Transverse colon (tissue), 4 donors: ENCODE data around the gene ILF2. TPM values are rescaled to one million over a fixed set of nuclear protein-coding genes. Genes with fewer than 3 reads are reported as not detected.
A peak's percentile ranks its signal among the peaks of the same experiment; 100 is the strongest.

Source experiments
- DNase-seq: peaks from one replicate; pipeline ENCODE4 v3.0.0-alpha.2; 2019
- H3K27ac ChIP-seq, 4 donors: fragments of 200-600 bp; sonication (generic); 2 replicates each; pipeline ENCODE4 v1.5.1; 2016 to 2018; ENCODE audit warnings: inconsistent platforms in 4 of 4
- H3K27me3 ChIP-seq: fragments of 200-600 bp; sonication (generic); 2 replicates; pipeline ENCODE4 v1.5.1; 2017; ENCODE audit warnings: inconsistent platforms
- H3K36me3 ChIP-seq, 4 donors: fragments of 200-600 bp; sonication (generic); 2 replicates each; pipeline ENCODE4 v1.5.1; 2017 to 2019; ENCODE audit warnings: inconsistent platforms in 4 of 4
- H3K4me1 ChIP-seq, 4 donors: fragments of 200-600 bp; sonication (generic); 2 replicates each; pipeline ENCODE4 v1.5.1; 2017 to 2020; ENCODE audit warnings: inconsistent platforms in 4 of 4
- H3K4me3 ChIP-seq, 4 donors: fragments of 200-600 bp; sonication (generic); 1 replicate in 1 of 4; 2 replicates in 3 of 4; pipeline versions ENCODE4 v1.5.1 to v1.6.1; 2017 to 2019; ENCODE audit warnings: inconsistent platforms in 4 of 4
- H3K9me3 ChIP-seq, 2 donors: fragments of 200-600 bp; sonication (generic); 2 replicates each; pipeline ENCODE4 v1.5.1; 2017 to 2019; ENCODE audit warnings: inconsistent platforms in 2 of 2
- EP300 ChIP-seq: sonication (generic); formaldehyde crosslinking; IDR thresholded peaks from one replicate; pipeline ENCODE4 v1.6.1; 2017; ENCODE audit warnings: antibody characterized with exemption, low read depth
- POLR2A ChIP-seq: fragments of 450-650 bp; IDR thresholded peaks from one replicate; pipeline ENCODE4 v1.6.1; 2016; ENCODE audit warnings: antibody characterized with exemption, mild to moderate bottlenecking, moderate library complexity
- POLR2AphosphoS5 ChIP-seq, 3 donors: sonication (generic); formaldehyde crosslinking; IDR thresholded peaks; one replicate each; pipeline ENCODE4 v1.6.1; 2016; ENCODE audit warnings: antibody characterized with exemption in 3 of 3
- WGBS, 2 donors: methylation state at CpG; one replicate each; pipeline ENCODE4 v1.1.5; 2018; ENCODE audit warnings: low coverage in 1 of 2; 5-methylcytosine and 5-hydroxymethylcytosine counted together
- in situ Hi-C, 4 donors: fragments of 200-750 bp; cut with MboI; loops; one replicate each; pipeline versions ENCODE4 v1.15.0 to v1.15.1; 2017; ENCODE audit warnings: low sequenced_read_pairs in 3 of 4, low pct_ligation_motif_present in 1 of 4, low pct_unique_long_range_greater_than_20kb in 1 of 4
- intact Hi-C: fragments of 100-400 bp; cut with DNase I; formaldehyde crosslinking; loops from one replicate; pipeline ENCODE4 v1.15.1; 2023; ENCODE audit warnings: low total_unique reads
- total RNA-seq, 4 donors: library from RNA; depleted of rRNA; stranded (reverse); fragments of >200 nt; gene quantifications; one replicate each; pipeline ENCODE4 v1.1.0, GENCODE V29; 2016
- TF ChIP-seq, protein P1 (sequence below), 5 experiments: fragments of 200-600 bp in 3 of 5; fragments of 450-650 bp in 2 of 5; sonication (generic) in 3 of 5; IDR thresholded peaks; 1 replicate in 2 of 5; 2 replicates in 3 of 5; pipeline ENCODE4 v1.5.1; 2016 to 2017; ENCODE audit warnings: antibody characterized with exemption in 5 of 5, inconsistent platforms in 3 of 5, mild to moderate bottlenecking in 2 of 5, moderate library complexity in 1 of 5

The ILF2 gene
- total RNA-seq, 4 donors from 2014 or later: 16.5 to 102 (median 66.5) TPM

DNA sequence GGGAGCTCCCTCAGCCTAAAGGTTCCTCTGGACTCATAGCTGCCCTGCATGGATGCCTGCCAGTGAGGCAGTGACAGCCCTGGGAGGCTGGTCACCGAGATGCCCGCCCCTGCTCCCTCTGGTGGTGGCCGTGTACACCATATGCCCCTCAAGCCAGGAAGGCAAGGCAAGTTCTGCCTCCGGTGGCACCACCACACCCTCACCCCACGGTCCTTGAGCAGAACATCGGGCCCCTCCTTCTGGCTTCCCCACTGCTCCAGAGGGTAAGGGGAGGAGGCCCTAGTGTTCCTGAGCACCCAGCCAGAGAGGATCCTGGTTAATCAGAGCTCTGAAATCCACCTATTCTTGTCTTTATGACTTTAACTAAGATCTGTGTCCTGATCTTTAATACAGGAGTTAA lies 53.1 kb downstream of the ILF2 start:
- peak in 1 of 3 donors; percentile 70 for TF ChIP-seq POLR2AphosphoS5 (IDR thresholded peaks at IDR 0.05)
- TF ChIP-seq, protein P1, sequence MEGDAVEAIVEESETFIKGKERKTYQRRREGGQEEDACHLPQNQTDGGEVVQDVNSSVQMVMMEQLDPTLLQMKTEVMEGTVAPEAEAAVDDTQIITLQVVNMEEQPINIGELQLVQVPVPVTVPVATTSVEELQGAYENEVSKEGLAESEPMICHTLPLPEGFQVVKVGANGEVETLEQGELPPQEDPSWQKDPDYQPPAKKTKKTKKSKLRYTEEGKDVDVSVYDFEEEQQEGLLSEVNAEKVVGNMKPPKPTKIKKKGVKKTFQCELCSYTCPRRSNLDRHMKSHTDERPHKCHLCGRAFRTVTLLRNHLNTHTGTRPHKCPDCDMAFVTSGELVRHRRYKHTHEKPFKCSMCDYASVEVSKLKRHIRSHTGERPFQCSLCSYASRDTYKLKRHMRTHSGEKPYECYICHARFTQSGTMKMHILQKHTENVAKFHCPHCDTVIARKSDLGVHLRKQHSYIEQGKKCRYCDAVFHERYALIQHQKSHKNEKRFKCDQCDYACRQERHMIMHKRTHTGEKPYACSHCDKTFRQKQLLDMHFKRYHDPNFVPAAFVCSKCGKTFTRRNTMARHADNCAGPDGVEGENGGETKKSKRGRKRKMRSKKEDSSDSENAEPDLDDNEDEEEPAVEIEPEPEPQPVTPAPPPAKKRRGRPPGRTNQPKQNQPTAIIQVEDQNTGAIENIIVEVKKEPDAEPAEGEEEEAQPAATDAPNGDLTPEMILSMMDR (IDR thresholded peaks at IDR 0.05): peak in 3 of 5 experiments; percentile 52 to 70 (median 65)
- no peak for TF ChIP-seq POLR2A
- no peak for TF ChIP-seq EP300
- Histone ChIP-seq H3K4me3 (no peak overlapping the region), H3K36me3 (no peaks in the 10 kb centered on the region), H3K9me3 (no peaks in the 10 kb centered on the region), H3K27me3 (no peaks in the 10 kb centered on the region), H3K4me1 (peaks cover 24 to 42% (median 28%) of the 10 kb centered on the region in 4 donors), H3K27ac (peak overlapping the region in 3 of 4 donors; percentile 71 to 92 (median 92))
- DNase-seq: peak; percentile 94
- intact Hi-C loops: no loop called here
- 3% methylated on average over 6 of the region's 6 CpGs; no CpG with 5 or more reads in 1 of the 2 donors for WGBS, 2 donors
- in situ Hi-C loops: no loop called here

DNA sequence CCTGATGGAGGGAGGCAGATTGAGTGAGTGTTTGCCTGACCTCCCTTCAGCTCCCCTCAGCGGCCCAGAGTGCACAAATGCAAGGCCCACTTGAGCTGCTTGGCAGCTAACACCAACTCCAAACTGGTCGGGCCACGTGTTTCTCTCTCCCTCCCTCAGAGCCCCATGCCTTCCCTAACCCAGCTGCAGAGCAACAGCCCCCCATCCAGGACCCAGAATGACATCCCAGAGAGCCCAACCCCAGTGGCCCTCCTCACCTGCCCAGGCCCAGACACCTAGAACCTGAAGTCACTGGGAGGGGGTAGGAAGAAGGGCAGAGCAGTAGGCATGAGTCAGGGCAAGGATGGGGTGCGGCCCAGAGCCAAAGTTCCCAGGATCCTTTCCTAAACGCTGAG lies 53.9 kb downstream of the ILF2 start:
- H3K4me3 ChIP-seq: no peak overlapping the region
- intact Hi-C loops: no loop called here
- H3K9me3 ChIP-seq: no peaks in the 10 kb centered on the region
- in situ Hi-C loops: no loop called here
- H3K36me3 ChIP-seq: no peaks in the 10 kb centered on the region
- no peak for TF ChIP-seq POLR2A
- TF ChIP-seq POLR2AphosphoS5 (IDR thresholded peaks at IDR 0.05): no peak
- TF ChIP-seq, protein P1 (IDR thresholded peaks at IDR 0.05): no peak
- no peak for TF ChIP-seq EP300
- H3K4me1 ChIP-seq: peaks cover 24 to 42% (median 28%) of the 10 kb centered on the region in 4 donors
- no peak for DNase-seq
- H3K27me3 ChIP-seq: no peaks in the 10 kb centered on the region
- peak overlapping the region; percentile 71 to 92 (median 90) for H3K27ac ChIP-seq
- WGBS, 2 donors: 55% methylated on average over 5 of the region's 5 CpGs; no CpG with 5 or more reads in 1 of the 2 donors

DNA sequence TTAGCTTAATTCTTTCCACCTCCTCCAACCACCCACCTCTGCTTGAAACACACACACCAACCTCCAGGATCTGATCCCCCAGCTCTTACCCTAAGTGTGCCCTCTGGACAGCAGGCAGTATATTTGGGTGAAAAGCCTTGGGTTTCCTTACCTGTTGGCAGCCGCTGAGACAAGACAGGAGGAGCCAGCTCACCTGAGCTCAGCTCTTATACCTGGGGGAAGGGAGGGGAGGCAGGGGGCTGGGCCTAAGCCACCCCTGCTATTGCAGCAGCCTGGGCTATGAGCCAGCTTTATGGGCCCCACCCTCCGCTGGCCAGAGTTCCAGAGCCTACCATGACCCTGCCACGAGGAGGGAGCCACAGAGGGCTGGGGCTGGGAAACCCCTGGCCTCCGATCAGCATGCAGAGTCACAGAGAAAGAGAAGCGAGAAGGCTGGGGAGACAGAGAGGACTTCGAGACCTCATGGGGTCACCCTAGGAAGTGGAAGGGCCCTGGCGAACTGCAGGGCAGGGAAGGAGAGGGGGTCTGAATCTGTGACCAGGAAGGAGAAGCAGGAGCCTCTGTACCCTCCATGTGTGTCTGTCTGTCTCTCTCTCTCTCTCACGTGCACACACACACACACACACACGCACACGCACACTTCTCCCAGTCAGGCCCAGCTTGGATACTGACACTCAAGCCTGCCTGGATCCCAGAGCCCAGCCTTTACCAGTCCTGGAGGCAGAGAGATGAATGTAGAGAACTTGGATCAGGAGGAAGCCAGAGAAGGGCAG lies 54.5 kb downstream of the ILF2 start, which contains the start of gene S100A14:
Gene S100A14, minus strand, starts transcription at position 182 of the 773 bp plus-strand sequence. CDS start 467 bp downstream, outside the sequence.
- TF ChIP-seq POLR2AphosphoS5 (IDR thresholded peaks at IDR 0.05): peak; percentile 17 to 94 (median 85)
- no peak for TF ChIP-seq EP300
- TF ChIP-seq, protein P1 (IDR thresholded peaks at IDR 0.05): no peak
- peak; percentile 91 for TF ChIP-seq POLR2A
- peak within 1 kb of the TSS in 3 of 4 donors; percentile 25 to 47 (median 33) for H3K4me3 ChIP-seq
- no peaks in the 10 kb centered on the region for H3K9me3 ChIP-seq
- H3K4me1 ChIP-seq: peaks cover 25 to 45% (median 30%) of the 10 kb centered on the region in 4 donors
- whole genome bisulfite sequencing, 2 donors: 45 to 68% methylated on average over 3 to 9 of the region's 10 CpGs
- H3K36me3 ChIP-seq: no peaks in the 10 kb centered on the region
- intact Hi-C loops (no loop called here), in situ Hi-C loops (no loop called here)
- H3K27me3 ChIP-seq: no peaks in the 10 kb centered on the region
- DNase-seq: peak; percentile 94
- H3K27ac ChIP-seq: peak within 1 kb of the TSS; percentile 71 to 92 (median 90)

- no peaks in the 10 kb centered on the region for H3K27me3 ChIP-seq
- peak overlapping the region in 3 of 4 donors; percentile 25 to 47 (median 33) for H3K4me3 ChIP-seq
- TF ChIP-seq, protein P1 (IDR thresholded peaks at IDR 0.05): no peak
- TF ChIP-seq POLR2A (no peak), EP300 (no peak), POLR2AphosphoS5 (IDR thresholded peaks at IDR 0.05) (no peak)
- intact Hi-C loops (no loop called here), in situ Hi-C loops (no loop called here)
- H3K9me3 ChIP-seq: no peaks in the 10 kb centered on the region
- peak overlapping the region; percentile 71 to 92 (median 90) for H3K27ac ChIP-seq
- H3K36me3 ChIP-seq: no peaks in the 10 kb centered on the region
- peaks cover 31 to 54% (median 39%) of the 10 kb centered on the region in 4 donors for H3K4me1 ChIP-seq
- 86% methylated on average over 1 of the region's 2 CpGs; no CpG with 5 or more reads in 1 of the 2 donors for WGBS, 2 donors
- DNase-seq: no peak
Measured at GRCh38 chr1:153615406-153615805, 55.4 kb downstream of the ILF2 start.
